HG02938 (cell line): ENCODE results near the gene TSKS.

Source experiments
- ATAC-seq: cut with Tn5 transposase; IDR thresholded peaks from one replicate; pipeline ENCODE4 v1.9.1; 2021; ENCODE audit warnings: mild to moderate bottlenecking, moderate library complexity; ENCODE audit not compliant: unreplicated experiment

The TSKS gene, protein sequence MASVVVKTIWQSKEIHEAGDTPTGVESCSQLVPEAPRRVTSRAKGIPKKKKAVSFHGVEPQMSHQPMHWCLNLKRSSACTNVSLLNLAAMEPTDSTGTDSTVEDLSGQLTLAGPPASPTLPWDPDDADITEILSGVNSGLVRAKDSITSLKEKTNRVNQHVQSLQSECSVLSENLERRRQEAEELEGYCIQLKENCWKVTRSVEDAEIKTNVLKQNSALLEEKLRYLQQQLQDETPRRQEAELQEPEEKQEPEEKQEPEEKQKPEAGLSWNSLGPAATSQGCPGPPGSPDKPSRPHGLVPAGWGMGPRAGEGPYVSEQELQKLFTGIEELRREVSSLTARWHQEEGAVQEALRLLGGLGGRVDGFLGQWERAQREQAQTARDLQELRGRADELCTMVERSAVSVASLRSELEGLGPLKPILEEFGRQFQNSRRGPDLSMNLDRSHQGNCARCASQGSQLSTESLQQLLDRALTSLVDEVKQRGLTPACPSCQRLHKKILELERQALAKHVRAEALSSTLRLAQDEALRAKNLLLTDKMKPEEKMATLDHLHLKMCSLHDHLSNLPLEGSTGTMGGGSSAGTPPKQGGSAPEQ

DNA sequence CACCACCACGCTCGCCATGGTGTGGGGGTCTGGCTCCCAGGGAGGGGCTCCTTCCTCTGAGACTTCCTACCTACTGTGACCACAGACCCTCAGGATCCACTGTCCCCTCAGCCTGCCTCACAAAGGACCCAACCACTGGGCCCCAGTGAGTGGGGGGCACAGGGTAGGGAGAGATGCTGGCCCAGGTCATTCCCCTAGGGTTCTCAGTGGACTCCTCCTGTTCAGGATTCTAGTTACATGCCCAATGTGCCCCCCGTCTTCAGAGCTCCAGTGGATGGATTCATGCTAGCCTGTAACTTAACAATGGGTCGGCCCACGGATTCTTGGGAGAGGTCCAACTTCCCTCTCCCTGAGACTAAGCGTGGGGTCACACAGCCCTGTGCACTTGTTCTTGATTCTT, at the start of gene TSKS:
Gene TSKS, minus strand, starts transcription at position 77 of the 400 bp plus-strand sequence. Its CDS starts 59 bp downstream, at position 18.
- ATAC-seq, result no peak

DNA sequence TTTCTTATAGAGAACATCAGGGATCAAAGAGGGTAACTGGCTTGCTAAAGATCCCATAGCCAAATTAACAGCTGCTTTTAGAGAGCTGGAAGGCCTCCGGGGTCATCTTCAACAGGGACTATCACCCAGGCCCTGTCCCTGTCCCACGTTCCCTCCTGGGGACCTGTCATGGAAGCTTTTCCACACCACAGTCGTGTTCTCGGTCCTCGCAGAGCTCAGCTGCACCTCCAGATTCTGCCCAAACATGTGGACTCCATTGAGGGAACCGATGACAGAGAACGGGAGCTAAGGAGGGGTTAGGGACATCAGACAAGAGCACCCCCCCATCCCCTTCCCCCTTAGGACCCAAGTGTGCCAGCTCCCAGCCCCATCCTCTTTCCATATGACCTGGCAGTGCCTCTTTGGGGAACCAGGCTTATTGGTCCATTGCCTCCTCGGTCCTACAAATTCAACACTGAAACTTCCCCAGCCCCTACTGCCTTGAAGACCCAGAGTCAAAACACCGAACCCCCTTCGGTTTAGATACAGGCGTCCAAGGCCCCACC, 49.4 kb upstream of the TSKS start:
- ATAC-seq, result no peak

DNA sequence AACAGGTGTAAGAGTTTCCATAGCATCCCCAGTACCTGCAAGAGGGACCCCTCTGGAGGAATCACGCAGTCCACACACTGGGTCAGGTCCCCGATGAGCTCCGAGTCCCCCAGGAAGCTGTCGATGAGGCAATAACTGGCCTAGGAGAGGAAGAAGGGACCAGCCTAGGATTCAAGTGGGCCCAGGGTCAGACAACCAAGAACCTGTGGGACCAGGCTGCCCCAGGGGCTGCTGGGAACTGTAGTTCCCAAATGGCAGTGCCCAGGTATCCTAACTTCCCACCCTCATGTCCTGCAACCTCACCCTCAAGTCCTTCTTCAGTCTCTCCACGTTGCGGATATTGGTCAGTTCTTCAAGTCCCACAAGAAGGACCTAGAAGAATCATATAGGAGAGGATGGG, 48.2 kb upstream of the TSKS start:
- no peak for ATAC-seq

DNA sequence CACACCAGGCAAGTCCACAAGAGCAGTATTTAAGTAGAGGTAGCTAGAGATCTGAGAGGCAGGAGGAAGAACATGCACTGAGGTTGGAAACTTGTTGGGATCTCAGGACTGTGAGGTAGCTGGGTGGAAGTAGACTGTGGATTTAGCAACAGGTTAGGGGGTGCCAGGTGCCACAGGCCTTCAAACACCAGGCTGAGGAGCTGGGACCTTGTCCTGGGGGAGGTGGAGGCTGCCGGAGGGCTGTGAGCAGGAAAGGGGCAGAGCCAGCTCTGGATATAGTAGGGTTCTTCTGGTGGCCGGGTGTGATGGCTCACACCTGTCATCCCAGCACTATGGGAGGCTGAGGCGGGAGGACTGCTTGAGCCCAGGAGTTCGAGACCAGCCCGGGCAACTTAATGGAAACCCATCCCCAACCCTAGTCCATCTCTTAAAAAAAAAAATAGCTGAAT, 46.9 kb upstream of the TSKS start:
- no peak for ATAC-seq

DNA sequence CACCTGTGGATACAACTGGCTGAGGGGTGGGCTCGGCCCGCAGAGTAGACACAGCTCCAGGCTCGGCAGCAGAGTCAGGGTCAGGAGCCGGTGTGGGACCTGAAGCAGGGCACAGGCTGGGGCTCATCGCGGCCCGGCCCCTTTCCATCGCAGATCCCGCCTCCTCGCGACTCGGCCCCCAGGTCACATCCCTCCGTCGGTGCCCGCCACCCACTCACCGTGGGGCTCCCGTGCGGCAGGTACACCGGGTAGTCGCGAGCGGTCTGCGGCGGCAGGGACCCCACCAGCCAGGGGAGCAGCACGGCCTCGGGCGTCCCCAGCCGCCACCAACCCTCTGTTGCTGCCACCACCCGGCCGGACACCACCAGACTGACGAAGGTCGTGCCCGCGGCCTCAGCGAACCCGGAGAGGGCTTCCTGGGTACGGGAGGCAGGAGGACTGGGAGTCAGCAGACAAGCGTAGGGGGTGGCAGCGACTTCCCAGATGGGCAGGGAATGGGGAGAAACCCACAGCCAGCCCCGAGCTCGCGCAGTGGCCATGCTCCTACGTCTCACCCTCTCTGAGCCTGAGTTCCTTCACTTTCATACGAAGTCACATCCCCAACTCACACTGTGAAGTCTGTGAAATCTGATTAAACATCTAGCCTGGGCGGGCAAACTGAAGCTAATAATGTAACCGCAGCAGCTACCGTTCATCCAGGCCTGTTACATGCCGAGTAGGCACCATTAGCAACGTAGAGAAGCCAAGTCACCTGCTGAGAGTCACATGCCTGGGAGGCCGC, 46.2 kb upstream of the TSKS start:
- ATAC-seq, result no peak

DNA sequence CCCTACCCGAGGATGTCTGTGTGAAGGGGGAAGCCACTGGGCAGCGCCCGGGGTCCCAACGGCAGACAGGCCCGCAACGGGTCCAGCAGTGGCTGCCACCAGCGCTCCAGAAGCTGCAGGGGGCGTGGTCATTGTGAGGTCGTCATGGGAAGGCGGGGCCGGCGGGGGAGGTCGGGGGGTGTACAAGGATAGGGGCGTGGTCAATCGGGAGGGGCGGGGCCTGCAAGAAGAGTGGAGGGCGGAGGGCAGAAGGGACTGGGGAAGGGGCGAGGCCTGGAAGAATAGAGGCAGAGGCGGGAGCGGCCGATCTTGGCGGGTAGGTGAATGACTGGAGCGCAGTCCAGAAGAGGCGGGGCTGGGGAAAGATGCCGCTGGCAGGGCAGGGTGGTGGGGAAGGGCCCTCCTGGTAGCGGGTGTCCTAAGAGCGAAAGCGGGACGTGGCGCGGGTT, 45.6 kb upstream of the TSKS start:
- ATAC-seq, result no peak

DNA sequence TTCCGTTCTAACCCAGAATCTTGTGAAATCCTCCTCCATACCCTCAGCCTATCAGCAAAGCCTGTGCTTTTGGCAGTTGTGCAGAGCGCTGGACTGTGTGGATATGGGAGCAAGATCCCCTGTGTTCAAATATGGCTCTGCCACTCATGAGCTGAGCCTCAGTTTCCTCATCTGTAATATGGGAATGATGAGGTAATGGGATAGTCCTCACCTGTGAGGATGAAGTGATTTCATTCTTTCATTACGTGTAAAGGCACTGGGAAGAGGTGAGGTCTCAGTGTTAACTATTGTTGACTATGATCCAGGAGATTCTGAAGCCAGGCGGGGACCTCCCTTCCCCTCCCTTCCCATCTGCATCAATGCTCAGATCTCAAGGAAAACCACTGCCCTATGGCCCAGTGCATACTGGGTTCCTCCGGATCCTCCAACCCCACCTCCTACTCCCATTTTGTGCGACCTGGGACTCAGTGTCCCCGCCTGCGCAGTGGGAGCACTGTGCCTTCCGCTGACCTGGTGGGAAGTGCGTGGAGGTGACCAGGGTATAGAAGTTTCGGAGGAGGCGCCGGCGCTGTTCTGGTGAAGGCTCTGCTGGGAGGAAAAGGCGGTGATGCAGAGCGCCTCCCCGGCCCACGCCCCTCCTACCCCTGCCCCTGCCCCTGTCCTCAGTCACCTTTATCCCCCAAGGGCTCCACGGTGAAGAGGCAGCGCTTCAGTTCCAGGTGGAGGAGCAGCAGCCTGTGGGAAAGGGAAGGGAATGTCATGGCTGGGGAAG, 45.0 kb upstream of the TSKS start:
- ATAC-seq, result no peak

DNA sequence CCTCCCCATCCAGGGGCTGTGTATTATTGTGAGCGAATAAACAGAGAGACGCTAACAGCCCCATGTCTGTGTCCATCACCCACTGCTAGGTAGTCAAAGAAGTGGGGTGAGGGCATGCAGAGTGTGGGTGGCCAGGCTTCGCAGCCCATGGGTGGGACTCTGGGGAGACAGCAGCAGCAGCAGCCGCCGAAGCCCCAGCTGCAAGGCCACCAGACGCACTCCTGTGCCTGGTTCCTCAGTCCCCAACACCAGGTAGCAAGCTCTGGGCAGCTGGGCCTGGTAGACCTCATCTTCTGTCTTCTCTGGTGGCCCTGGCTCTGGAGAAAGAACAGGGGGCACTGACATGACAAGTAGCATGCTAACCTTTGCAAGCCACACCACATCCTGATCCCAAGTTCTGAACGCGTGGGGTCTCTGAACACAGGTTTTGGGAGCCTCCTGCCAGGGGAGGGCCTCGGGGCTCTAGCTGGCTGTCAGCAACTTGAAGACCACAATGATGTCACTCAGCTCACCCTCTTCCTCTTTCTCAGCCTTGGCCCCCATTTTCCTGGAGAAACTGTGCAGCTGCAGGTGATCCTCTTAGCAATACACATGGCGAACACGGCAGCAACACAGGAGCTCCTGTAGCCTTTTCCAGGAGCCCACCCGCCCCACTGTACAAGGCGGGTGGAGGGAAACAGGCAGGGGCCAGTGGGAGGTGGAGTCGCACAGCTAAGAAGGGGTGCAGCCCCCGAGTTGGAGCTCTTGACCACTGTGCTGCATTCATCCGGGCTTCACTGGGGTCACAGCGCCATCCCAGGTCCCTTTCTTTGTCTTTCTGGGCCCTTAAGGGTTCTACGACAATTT, 44.2 kb upstream of the TSKS start:
- ATAC-seq, result no peak

DNA sequence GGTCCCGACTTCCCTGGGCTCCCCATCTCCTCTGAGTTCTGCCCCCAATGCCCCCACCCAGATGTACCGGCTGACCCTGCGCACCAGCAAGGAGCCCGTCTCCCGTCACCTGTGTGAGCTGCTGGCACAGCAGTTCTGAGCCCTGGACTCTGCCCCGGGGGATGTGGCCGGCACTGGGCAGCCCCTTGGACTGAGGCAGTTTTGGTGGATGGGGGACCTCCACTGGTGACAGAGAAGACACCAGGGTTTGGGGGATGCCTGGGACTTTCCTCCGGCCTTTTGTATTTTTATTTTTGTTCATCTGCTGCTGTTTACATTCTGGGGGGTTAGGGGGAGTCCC, 43.5 kb upstream of the TSKS start:
- no peak for ATAC-seq

DNA sequence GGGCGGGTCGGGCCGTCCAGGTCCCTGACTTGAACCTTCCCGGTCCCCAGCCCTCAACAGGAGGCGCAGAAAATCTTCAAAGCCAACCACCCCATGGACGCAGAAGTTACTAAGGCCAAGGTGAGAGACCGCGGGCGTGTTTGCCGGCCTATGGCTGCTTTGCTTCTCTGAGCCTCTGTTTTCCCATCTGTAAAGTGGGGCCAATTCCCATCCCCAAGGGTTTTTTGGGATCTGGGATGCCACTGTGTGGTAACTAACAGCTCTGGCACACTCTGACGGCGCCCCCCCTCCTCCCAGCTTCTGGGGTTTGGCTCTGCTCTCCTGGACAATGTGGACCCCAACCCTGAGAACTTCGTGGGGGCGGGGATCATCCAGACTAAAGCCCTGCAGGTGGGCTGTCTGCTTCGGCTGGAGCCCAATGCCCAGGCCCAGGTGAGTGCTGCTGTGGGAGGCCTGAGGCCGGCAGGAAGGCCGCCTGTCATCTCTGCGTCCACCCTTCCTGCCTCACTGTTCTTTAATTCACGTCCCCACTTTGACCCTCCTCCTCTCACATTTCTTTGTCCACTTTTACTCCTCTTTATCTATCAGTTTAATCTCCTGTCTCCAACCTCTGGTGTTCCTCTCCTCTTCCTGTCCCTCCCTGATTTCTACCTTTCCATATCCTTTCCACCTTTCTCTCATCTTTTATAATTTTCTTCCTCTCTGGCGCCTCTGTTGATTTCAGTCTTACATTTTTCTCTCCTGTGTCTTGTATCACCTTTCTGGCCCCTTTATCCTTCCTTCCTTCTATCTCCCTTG, 42.9 kb upstream of the TSKS start:
- ATAC-seq, result no peak

DNA sequence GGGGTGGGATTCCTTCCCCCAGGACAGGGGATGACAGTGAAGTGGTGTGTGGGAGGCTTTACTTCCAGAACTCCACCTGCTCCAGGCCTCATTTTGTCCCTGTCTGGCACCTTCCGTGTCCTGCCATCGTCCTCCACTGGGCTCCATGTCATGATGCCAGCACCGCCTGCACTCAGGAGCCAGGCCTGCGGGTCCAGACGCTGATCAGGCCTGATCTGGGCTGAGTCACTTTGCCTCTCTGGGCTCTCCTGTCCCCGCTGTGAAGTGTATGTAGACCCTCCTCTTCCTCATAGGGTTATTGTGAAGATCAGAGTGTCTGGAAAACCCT, 40.4 kb upstream of the TSKS start:
- no peak for ATAC-seq

DNA sequence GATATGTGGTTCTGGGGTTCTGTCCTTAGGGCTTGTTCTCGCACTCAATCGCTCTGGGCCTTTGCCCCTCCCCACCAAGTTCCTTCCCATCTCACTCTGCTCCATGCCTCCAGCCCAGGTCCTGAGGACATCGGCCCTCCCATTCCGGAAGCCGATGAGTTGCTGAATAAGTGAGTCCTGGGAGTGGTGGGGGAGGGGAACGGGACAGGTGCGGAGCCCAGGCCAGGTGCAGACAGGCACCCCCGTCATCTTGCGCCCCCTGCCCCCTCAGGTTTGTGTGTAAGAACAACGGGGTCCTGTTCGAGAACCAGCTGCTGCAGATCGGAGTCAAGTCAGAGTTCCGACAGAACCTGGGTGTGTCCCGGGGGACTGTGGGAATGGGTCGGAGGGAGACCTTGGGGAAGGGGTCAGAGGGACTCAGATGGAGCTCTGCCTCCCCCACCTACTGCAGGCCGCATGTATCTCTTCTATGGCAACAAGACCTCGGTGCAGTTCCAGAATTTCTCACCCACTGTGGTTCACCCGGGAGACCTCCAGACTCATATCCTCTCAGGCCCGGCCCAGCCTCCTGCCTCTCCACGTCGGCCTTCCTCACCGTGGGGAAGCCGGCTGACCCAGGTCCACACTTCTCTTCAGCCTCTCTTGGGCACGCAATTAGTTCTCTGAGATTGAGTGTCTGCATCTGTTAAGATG, 39.9 kb upstream of the TSKS start:
- no peak for ATAC-seq

DNA sequence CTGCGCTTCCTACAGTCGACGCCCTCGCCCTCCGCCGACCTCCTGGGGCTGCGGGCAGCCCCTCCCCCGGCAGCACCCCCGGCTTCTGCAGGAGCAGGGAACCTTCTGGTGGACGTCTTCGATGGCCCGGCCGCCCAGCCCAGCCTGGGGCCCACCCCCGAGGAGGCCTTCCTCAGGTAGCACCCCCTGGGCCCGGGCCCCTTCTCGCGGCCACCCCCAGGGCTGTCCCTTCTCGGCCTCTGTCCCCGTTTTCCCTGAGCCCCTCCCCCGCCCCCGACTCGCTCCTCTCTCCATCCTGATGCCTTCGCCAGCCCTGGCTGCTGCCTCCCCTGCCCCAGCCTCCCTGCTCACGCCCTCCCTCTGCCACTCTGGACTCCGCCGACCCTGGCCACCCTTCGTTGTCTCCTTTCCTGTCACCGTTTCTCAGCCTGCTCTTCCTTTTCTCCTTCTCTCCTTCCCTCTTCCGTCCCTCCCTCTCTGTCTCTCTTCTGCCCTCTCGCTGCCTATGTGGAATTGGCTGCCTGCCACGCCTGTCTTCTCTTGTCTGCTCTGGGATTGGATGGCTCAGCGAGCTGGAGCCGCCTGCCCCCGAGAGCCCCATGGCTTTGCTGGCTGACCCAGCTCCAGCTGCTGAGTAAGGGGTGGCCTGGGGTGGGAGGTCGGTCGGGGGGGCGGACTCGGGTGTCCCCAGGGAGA, 39.0 kb upstream of the TSKS start:
- ATAC-seq, result no peak

DNA sequence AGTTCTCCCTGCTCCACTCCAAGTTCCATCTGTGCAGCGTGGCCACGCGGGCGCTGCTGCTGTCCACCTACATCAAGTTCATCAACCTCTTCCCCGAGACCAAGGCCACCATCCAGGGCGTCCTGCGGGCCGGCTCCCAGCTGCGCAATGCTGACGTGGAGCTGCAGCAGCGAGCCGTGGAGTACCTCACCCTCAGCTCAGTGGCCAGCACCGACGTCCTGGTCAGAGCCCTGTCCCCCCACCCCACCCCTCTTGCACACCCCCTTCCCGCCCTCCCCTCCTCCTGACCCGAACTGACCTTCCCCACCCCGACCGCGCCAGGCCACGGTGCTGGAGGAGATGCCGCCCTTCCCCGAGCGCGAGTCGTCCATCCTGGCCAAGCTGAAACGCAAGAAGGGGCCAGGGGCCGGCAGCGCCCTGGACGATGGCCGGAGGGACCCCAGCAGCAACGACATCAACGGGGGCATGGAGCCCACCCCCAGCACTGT, 38.3 kb upstream of the TSKS start:
- no peak for ATAC-seq

DNA sequence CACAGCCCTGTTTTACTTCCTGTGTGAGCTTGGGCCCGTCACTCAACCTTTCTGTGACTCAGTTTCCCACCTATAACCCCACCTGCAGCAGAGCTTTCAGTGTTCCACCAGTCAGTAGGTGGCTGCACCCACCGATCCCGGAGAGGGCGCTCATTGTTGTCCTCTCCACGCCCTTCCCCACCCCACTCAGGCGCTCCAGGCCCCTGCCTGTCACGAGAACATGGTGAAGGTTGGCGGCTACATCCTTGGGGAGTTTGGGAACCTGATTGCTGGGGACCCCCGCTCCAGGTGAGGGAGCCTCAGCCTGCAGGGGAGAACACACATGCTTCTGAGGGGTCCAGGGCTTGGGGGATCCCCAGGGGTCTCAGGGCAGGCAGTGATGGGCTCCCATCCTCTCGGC, 37.7 kb upstream of the TSKS start:
- no peak for ATAC-seq

DNA sequence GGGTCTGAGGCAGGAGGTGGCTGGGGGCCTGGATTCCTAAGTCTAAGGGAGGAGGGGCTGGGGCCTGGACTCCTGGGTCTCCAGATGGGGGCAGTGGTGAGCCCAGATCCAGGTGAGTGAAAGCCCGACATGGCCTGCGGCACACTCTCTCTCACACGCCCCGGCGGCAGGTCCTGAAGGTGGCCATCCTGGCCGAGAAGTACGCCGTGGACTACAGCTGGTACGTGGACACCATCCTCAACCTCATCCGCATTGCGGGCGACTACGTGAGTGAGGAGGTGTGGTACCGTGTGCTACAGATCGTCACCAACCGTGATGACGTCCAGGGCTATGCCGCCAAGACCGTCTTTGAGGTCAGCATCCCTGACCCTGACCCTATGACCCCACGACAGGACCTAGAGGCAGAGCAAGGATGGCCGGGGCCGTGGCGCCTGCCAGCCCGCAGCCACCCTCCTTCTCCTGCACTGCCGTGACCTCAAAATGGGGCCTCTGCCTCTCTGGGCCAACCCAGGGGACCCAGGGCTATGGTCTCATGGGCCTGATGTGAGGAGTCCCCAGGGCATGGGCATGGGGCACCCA, 36.8 kb upstream of the TSKS start:
- ATAC-seq, result no peak

DNA sequence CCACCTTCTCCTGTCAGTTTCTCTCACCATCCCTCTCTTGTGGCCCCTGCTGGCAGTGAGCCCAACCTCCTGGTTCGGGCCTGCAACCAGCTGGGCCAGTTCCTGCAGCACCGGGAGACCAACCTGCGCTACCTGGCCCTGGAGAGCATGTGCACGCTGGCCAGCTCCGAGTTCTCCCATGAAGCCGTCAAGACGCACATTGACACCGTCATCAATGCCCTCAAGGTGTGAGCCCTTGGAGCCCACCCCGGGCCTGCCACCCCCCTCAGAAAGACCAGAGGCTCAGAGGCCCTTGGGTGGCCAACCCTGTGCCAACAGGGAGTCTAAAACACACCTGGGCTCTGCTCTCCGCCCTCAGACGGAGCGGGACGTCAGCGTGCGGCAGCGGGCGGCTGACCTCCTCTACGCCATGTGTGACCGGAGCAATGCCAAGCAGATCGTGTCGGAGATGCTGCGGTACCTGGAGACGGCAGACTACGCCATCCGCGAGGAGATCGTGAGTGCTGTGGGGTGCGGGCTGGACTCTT, 36.2 kb upstream of the TSKS start:
- ATAC-seq, result no peak
